Nephron progenitor cell (in vitro differentiated cells): ENCODE measurements around the gene WWOX.

Experiments used
- DNase-seq: peaks from one replicate; pipeline ENCODE4 v3.0.0; 2021
- H3K27ac Mint-ChIP-seq: 2 replicates; pipeline ENCODE4 v1.8.0; 2021; ENCODE audit warnings: mild to moderate bottlenecking, moderate library complexity, mixed read lengths
- H3K27me3 Mint-ChIP-seq: 2 replicates; pipeline ENCODE4 v1.8.0; 2021; ENCODE audit warnings: mild to moderate bottlenecking, low read depth, mixed read lengths; ENCODE audit not compliant: poor library complexity
- H3K36me3 Mint-ChIP-seq: 2 replicates; pipeline ENCODE4 v1.8.0; 2021; ENCODE audit warnings: low read depth, mixed read lengths
- H3K4me1 Mint-ChIP-seq: 2 replicates; pipeline ENCODE4 v1.8.0; 2021; ENCODE audit warnings: mixed read lengths
- H3K4me3 Mint-ChIP-seq: 2 replicates; pipeline ENCODE4 v1.8.0; 2021; ENCODE audit warnings: mild to moderate bottlenecking, moderate library complexity, mixed read lengths
- H3K9me3 Mint-ChIP-seq: 2 replicates; pipeline ENCODE4 v1.8.0; 2021; ENCODE audit warnings: mild to moderate bottlenecking, moderate library complexity, mixed read lengths
- CTCF ChIP-seq: fragments of 200-600 bp; sonication (generic); IDR thresholded peaks from 2 replicates; pipeline ENCODE4 v1.5.0; 2021; ENCODE audit warnings: antibody characterized with exemption

WWOX gene

DNA sequence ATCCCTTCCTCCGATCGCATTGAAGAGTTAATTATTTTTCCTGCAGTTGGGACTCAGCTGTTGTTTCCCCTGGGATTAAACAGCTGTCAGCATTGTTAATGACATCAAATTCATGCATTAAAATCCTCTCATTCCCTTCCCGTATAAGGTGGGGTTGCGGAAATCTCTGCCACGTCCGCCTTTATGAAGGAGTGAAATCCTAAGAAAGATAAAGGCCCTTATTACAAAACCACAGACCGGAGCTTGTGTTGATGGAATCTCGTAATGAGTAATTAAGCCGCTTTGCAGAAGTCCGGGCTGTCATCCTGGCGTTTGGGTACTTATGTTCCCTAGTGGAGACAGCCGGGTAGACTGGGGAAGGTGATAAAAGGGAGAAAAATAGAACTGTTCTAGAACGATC lies 873.5 kb downstream of the WWOX start:
- Mint-ChIP-seq H3K9me3 (no peaks in the 10 kb centered on the region), H3K27ac (peak overlapping the region; percentile 38), H3K4me1 (peaks cover 79% of the 10 kb centered on the region), H3K4me3 (peak overlapping the region; percentile 8), H3K27me3 (peaks cover 11% of the 10 kb centered on the region), H3K36me3 (no peaks in the 10 kb centered on the region)
- no peak for DNase-seq
- no peak for TF ChIP-seq CTCF

- Mint-ChIP-seq H3K4me1 (peaks cover 63% of the 10 kb centered on the region), H3K4me3 (no peak overlapping the region), H3K27me3 (peaks cover 13% of the 10 kb centered on the region), H3K36me3 (no peaks in the 10 kb centered on the region), H3K27ac (peak overlapping the region; percentile 16), H3K9me3 (no peaks in the 10 kb centered on the region)
- TF ChIP-seq CTCF: no peak
- DNase-seq: no peak
Measured at GRCh38 chr16:78976212-78976611, 876.8 kb downstream of the WWOX start.

DNA sequence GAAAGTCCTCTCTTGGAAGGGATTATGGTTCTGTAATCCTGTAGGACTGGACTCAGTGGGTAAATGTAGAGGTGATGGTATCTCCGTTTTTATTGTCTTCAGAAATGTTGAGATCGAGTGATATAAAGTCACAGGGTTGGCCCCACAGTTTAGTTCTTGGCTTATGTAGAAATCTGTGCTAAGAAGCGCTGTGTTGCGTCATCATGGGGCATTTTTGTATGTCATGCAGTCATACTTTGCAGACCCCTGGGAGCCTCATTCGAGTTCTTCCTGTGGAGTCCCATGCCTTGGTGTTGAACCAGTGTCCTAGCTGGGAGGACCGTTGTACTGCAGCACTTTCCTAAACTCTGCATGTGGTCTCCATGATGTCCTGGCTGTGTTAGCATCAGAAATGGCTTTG lies 881.4 kb downstream of the WWOX start:
- Mint-ChIP-seq H3K36me3 (no peaks in the 10 kb centered on the region), H3K4me3 (no peak overlapping the region), H3K9me3 (peaks cover 12% of the 10 kb centered on the region), H3K27ac (no peak overlapping the region), H3K27me3 (peaks cover 17% of the 10 kb centered on the region), H3K4me1 (peaks cover 36% of the 10 kb centered on the region)
- DNase-seq: no peak
- no peak for TF ChIP-seq CTCF

DNA sequence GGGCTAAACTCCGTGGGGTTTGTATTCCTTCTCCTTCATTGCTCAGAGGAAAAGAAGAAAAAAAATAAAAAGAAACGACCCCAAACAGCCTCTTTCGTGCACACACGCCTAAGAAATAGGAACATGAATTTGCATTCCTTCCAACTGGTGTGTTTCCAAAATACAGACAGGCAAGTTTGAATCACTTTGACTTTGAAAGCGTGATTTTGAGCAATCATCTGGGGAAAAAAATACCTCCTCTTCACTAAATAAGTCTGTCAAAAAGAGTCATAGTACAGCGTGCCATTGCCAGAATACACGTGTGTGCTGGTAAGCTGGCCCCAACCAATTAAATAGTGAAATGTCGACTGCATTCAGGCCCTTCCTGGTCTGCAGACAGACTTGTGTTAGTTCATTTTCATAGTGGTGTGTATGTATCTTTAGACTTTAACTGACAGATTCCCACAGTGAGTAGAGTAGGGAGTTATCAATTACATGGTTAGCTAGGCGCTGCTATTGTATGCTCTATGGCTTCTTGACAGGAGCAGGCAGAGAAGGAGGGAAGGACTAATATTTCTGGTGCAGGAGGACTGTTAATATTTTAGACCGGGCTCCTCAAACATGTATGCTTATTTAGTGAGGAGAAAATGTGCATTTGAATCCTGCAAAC lies 882.8 kb downstream of the WWOX start:
- Mint-ChIP-seq H3K36me3 (no peaks in the 10 kb centered on the region), H3K9me3 (peaks cover 12% of the 10 kb centered on the region), H3K4me1 (peaks cover 30% of the 10 kb centered on the region), H3K27ac (no peak overlapping the region), H3K27me3 (peaks cover 14% of the 10 kb centered on the region), H3K4me3 (no peak overlapping the region)
- TF ChIP-seq CTCF: no peak
- no peak for DNase-seq

GRCh38 chr16:78984324-78984723 lies 884.9 kb downstream of the WWOX start:
- TF ChIP-seq CTCF: no peak
- peaks cover 17% of the 10 kb centered on the region for H3K27me3 Mint-ChIP-seq
- H3K4me3 Mint-ChIP-seq: no peak overlapping the region
- peaks cover 12% of the 10 kb centered on the region for H3K9me3 Mint-ChIP-seq
- H3K36me3 Mint-ChIP-seq: no peaks in the 10 kb centered on the region
- peaks cover 40% of the 10 kb centered on the region for H3K4me1 Mint-ChIP-seq
- H3K27ac Mint-ChIP-seq: peak overlapping the region; percentile 31
- no peak for DNase-seq

DNA sequence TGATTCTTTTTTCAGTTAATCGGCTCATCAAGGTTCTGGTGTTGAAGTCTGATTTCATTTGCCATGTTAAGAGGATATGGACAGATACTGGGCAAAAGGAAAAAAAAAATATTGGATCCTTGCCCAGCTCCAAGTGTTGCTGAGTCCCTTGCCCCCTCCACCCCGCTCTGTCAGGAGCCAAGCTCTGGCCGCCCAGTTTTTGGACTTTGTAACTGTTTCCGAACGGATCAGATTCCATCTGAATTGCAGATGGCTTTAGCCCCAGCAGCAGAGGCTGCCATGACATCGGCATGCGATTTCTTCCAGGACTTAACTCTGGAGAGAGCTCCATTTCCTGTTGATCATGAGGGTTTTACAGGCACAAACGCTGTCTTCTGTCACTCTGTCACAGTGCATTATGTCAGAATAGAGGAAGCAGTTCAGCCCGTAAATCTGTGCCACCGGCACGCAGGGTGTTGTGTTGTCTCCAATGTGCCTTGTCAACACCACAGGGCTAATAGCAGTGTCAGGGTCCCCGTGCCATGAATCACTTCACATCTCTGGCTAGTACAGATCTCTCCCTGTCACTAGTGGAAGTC lies 885.5 kb downstream of the WWOX start:
- TF ChIP-seq CTCF: no peak
- Mint-ChIP-seq H3K4me1 (peaks cover 46% of the 10 kb centered on the region), H3K27ac (peak overlapping the region; percentile 41), H3K9me3 (peaks cover 12% of the 10 kb centered on the region), H3K36me3 (no peaks in the 10 kb centered on the region), H3K4me3 (no peak overlapping the region), H3K27me3 (peaks cover 17% of the 10 kb centered on the region)
- DNase-seq: peak; percentile 16
